ENCODE results near the gene ICOSLG.
"Not testable (repeated sequence)": the region's sequence is repeated elsewhere in the genome, so short reads cannot be mapped to it uniquely, and the experiment has no call there.

The ICOSLG gene

GRCh38 chr21:44241281-44241680 is 538 bp upstream of the ICOSLG start:
- H3K9me3 ChIP-seq (ENCODE audit: control insufficient read depth, insufficient read depth, low read length); H3K9ac ChIP-seq (ENCODE audit: low read depth, low read length); H3K27me3 ChIP-seq (ENCODE audit: control insufficient read depth, insufficient read depth, low read length); H3K36me3 ChIP-seq (ENCODE audit: control insufficient read depth, insufficient read depth, low read length); H3K4me3 ChIP-seq (ENCODE audit: low read depth, low read length); H3K4me1 ChIP-seq (ENCODE audit: control insufficient read depth, insufficient read depth, low read length): not testable (repeated sequence)

DNA sequence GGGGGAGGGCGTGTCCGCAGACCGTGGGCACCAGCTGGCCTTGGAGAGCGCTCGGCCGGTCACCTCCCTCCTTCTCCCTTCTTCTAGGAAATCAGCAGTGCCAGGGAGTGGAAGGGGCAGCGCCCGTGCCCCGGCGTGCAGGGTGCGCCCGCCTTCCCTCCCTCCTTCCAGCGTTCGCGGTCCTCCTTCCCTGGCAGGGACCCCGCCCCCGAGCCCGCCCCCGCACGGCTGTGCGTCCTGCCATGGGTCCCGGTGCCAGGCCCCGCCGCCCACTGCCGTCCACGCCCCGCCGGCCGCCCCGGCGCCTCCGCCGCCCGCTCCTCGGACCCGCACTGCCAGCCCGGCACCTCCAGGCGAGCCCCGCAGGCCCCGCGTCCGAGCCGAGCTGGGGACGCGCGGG is 390 bp downstream of the ICOSLG start:
- not testable (repeated sequence) for H3K27me3 ChIP-seq (ENCODE audit: control insufficient read depth, insufficient read depth, low read length); H3K9me3 ChIP-seq (ENCODE audit: control insufficient read depth, insufficient read depth, low read length); H3K4me3 ChIP-seq (ENCODE audit: low read depth, low read length); H3K4me1 ChIP-seq (ENCODE audit: control insufficient read depth, insufficient read depth, low read length); H3K9ac ChIP-seq (ENCODE audit: low read depth, low read length); H3K36me3 ChIP-seq (ENCODE audit: control insufficient read depth, insufficient read depth, low read length)

- not testable (repeated sequence) for H3K27me3 ChIP-seq (ENCODE audit: control insufficient read depth, insufficient read depth, low read length); H3K4me3 ChIP-seq (ENCODE audit: low read depth, low read length); H3K4me1 ChIP-seq (ENCODE audit: control insufficient read depth, insufficient read depth, low read length); H3K36me3 ChIP-seq (ENCODE audit: control insufficient read depth, insufficient read depth, low read length); H3K9ac ChIP-seq (ENCODE audit: low read depth, low read length); H3K9me3 ChIP-seq (ENCODE audit: control insufficient read depth, insufficient read depth, low read length)
Observed at GRCh38 chr21:44229561-44229960, 11.2 kb downstream of the ICOSLG start.

DNA sequence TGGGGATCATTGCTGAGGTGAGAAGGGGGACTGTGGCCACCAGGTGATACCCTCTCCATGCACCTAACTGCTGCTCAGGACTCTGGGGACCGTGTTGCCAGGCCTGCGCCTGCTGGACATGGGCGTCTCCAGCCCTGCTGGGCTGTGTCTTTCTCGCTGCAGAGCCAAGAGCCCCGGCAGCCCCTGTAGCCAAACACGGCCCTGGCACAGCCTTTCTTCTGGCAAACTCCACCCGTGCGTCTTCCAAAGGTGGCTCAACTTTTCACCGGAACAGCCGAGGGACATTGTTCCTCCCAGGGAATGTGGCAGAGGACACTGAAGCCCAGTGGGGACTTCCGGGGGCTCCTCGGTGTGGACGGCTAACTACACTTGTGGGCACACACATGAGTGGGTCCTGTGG is 12.6 kb downstream of the ICOSLG start:
- not testable (repeated sequence) for H3K9me3 ChIP-seq (ENCODE audit: control insufficient read depth, insufficient read depth, low read length); H3K9ac ChIP-seq (ENCODE audit: low read depth, low read length); H3K4me3 ChIP-seq (ENCODE audit: low read depth, low read length); H3K36me3 ChIP-seq (ENCODE audit: control insufficient read depth, insufficient read depth, low read length); H3K4me1 ChIP-seq (ENCODE audit: control insufficient read depth, insufficient read depth, low read length); H3K27me3 ChIP-seq (ENCODE audit: control insufficient read depth, insufficient read depth, low read length)

DNA sequence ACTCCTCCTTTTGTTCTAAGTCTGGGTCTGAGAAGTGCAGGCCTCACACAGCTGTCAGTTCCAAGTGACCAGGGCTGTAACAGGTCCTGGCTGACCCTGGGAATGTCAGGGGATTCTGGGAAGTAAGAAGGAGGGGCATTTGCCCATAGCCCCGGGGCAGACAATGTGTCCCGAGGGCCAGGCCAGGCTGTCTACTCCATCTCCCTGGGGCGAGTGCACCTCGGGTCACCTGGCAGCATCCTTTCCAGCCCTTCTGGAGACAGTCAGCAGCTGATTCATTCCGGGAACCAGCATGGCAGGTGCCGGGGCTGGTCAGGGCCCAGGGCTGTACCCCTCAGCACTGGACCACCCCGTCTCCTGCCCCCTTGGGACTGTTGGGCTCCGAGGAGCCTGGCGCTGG is 13.1 kb downstream of the ICOSLG start:
- H3K9ac ChIP-seq (ENCODE audit: low read depth, low read length); H3K27me3 ChIP-seq (ENCODE audit: control insufficient read depth, insufficient read depth, low read length); H3K36me3 ChIP-seq (ENCODE audit: control insufficient read depth, insufficient read depth, low read length); H3K4me1 ChIP-seq (ENCODE audit: control insufficient read depth, insufficient read depth, low read length); H3K9me3 ChIP-seq (ENCODE audit: control insufficient read depth, insufficient read depth, low read length); H3K4me3 ChIP-seq (ENCODE audit: low read depth, low read length): not testable (repeated sequence)

- not testable (repeated sequence) for H3K9me3 ChIP-seq (ENCODE audit: control insufficient read depth, insufficient read depth, low read length); H3K9ac ChIP-seq (ENCODE audit: low read depth, low read length); H3K27me3 ChIP-seq (ENCODE audit: control insufficient read depth, insufficient read depth, low read length); H3K4me1 ChIP-seq (ENCODE audit: control insufficient read depth, insufficient read depth, low read length); H3K4me3 ChIP-seq (ENCODE audit: low read depth, low read length); H3K36me3 ChIP-seq (ENCODE audit: control insufficient read depth, insufficient read depth, low read length)
Observed at GRCh38 chr21:44225605-44226004, 15.1 kb downstream of the ICOSLG start.

- not testable (repeated sequence) for H3K36me3 ChIP-seq (ENCODE audit: control insufficient read depth, insufficient read depth, low read length); H3K9me3 ChIP-seq (ENCODE audit: control insufficient read depth, insufficient read depth, low read length); H3K4me1 ChIP-seq (ENCODE audit: control insufficient read depth, insufficient read depth, low read length); H3K9ac ChIP-seq (ENCODE audit: low read depth, low read length); H3K4me3 ChIP-seq (ENCODE audit: low read depth, low read length); H3K27me3 ChIP-seq (ENCODE audit: control insufficient read depth, insufficient read depth, low read length)
Observed at GRCh38 chr21:44223334-44223733, 17.4 kb downstream of the ICOSLG start.

DNA sequence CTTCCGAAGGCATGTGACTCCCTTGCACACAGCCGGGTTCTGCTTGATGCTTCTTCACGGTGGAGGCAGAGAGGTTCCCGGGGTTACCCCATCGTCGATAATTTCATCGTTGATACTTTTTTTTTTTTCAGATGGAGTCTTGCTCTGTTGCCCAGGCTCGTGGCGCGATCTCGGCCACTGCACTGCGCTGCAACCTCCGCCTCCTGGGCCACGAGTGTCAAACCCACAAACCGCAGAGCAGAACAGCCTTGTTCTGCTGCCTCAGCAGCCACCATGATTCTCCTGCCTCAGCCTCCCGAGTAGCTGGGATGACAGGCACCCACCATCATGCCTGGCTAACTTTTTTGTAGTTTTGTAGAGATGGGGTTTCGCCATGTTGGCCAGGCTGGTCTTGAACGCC is 20.1 kb downstream of the ICOSLG start:
- not testable (repeated sequence) for H3K27me3 ChIP-seq (ENCODE audit: control insufficient read depth, insufficient read depth, low read length); H3K9me3 ChIP-seq (ENCODE audit: control insufficient read depth, insufficient read depth, low read length); H3K9ac ChIP-seq (ENCODE audit: low read depth, low read length); H3K4me3 ChIP-seq (ENCODE audit: low read depth, low read length); H3K4me1 ChIP-seq (ENCODE audit: control insufficient read depth, insufficient read depth, low read length); H3K36me3 ChIP-seq (ENCODE audit: control insufficient read depth, insufficient read depth, low read length)

DNA sequence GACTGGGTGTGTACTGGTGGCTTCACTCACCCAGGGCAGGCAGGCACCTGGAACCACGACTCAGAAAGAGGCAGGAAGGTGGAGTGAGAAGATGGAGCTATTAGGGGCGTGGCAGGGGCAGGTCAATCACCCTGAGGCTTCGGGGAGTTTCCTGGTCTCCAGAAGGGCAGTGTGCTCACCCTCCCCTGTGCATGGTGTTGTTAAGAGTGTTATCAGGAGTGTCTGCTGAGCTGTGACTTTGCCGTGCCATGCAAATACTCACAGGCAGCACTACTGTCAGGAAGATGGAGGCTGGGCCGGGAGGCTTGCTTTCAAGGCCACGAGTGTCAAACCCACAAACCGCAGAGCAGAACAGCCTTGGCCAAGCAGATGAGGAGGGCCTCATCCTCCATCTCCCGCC is 22.3 kb downstream of the ICOSLG start:
- not testable (repeated sequence) for H3K4me3 ChIP-seq (ENCODE audit: low read depth, low read length); H3K27me3 ChIP-seq (ENCODE audit: control insufficient read depth, insufficient read depth, low read length); H3K36me3 ChIP-seq (ENCODE audit: control insufficient read depth, insufficient read depth, low read length); H3K9ac ChIP-seq (ENCODE audit: low read depth, low read length); H3K9me3 ChIP-seq (ENCODE audit: control insufficient read depth, insufficient read depth, low read length); H3K4me1 ChIP-seq (ENCODE audit: control insufficient read depth, insufficient read depth, low read length)

DNA sequence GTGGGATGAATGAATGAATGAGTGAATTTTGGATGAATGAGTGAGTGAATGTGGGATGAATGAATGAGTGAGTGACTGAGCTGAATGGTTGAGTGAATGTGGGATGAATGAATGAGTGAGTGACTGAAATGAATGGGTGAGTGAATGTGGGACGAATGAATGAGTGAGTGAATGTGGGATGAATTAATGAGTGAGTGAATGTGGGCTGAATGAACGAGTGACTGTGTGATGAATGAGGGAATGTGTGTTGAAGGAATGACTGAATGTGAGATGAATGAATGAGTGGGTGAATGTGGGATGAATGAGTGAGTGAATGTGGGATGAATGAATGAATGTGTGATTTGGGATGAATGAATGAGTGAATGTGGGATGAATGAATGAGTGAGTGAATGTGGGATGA is 28.8 kb downstream of the ICOSLG start:
- not testable (repeated sequence) for H3K27me3 ChIP-seq (ENCODE audit: control insufficient read depth, insufficient read depth, low read length); H3K9me3 ChIP-seq (ENCODE audit: control insufficient read depth, insufficient read depth, low read length); H3K4me3 ChIP-seq (ENCODE audit: low read depth, low read length); H3K9ac ChIP-seq (ENCODE audit: low read depth, low read length); H3K4me1 ChIP-seq (ENCODE audit: control insufficient read depth, insufficient read depth, low read length); H3K36me3 ChIP-seq (ENCODE audit: control insufficient read depth, insufficient read depth, low read length)

DNA sequence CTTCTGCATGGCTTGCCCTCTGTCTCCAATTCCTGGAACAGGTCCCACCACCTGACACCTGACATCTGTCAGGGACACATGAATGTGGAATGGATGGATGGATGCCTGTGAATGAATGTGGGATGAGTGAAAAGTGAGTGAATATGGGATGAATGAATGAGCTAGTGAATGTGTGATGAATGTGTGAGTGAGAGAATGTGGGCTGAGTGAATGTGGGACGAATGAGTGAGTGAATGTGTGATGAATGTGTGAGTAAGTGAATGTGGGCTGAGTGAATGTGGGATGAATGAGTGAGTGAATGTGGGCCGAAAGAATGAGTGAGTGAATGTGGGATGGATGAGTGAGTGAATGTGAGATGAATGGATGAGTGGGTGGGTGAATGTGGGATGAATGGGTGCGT is 29.2 kb downstream of the ICOSLG start:
- H3K9ac ChIP-seq (ENCODE audit: low read depth, low read length); H3K4me1 ChIP-seq (ENCODE audit: control insufficient read depth, insufficient read depth, low read length); H3K27me3 ChIP-seq (ENCODE audit: control insufficient read depth, insufficient read depth, low read length); H3K36me3 ChIP-seq (ENCODE audit: control insufficient read depth, insufficient read depth, low read length); H3K4me3 ChIP-seq (ENCODE audit: low read depth, low read length); H3K9me3 ChIP-seq (ENCODE audit: control insufficient read depth, insufficient read depth, low read length): not testable (repeated sequence)

- not testable (repeated sequence) for H3K4me1 ChIP-seq (ENCODE audit: control insufficient read depth, insufficient read depth, low read length); H3K9ac ChIP-seq (ENCODE audit: low read depth, low read length); H3K9me3 ChIP-seq (ENCODE audit: control insufficient read depth, insufficient read depth, low read length); H3K4me3 ChIP-seq (ENCODE audit: low read depth, low read length); H3K36me3 ChIP-seq (ENCODE audit: control insufficient read depth, insufficient read depth, low read length); H3K27me3 ChIP-seq (ENCODE audit: control insufficient read depth, insufficient read depth, low read length)
Observed at GRCh38 chr21:44207860-44208646, 32.7 kb downstream of the ICOSLG start.
